A673 (cell line): Measurements from ENCODE around the gene PEX1.
"Not testable (repeated sequence)": the region's sequence is repeated elsewhere in the genome, so short reads cannot be mapped to it uniquely, and the experiment has no call there.

Experiments
- EZH2 ChIP-seq: fragments of 200-600 bp; sonication (generic); IDR thresholded peaks from 2 replicates; pipeline ENCODE4 v1.6.1; 2017; ENCODE audit warnings: borderline replicate concordance, low read depth, mild to moderate bottlenecking, mixed read lengths, antibody characterized with exemption, low read length; ENCODE audit not compliant: poor library complexity, severe bottlenecking
- TF ChIP-seq, protein P1 (sequence below): fragments of 300-800, 200-600 bp; sonication (generic); conservative IDR thresholded peaks from 2 replicates; pipeline ENCODE4 v1.5.1; 2017; ENCODE audit warnings: low read depth, mild to moderate bottlenecking, antibody characterized with exemption, low read length, moderate library complexity, mixed read lengths

DNA sequence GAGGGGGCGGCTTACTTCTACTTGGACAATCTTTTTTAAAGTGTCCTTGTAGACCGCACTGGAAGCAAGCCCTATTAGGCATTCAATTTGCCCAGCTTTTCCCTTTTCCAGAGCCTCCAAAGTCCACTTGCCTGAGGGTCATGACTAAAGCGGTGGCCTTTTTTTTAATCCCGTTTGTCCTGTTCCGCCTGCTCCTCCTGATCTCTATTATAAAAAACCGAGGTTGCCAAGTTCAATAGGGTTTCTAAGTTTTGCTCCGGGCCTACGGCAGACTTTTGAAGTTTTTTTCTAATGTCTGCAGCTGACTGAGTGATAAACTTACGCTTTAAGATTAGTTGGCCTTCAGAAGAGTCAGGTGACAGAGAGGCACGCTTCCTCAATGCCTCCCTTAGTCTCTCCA, 54.3 kb downstream of the PEX1 start:
- not testable (repeated sequence) for TF ChIP-seq EZH2
- TF ChIP-seq, protein P1, sequence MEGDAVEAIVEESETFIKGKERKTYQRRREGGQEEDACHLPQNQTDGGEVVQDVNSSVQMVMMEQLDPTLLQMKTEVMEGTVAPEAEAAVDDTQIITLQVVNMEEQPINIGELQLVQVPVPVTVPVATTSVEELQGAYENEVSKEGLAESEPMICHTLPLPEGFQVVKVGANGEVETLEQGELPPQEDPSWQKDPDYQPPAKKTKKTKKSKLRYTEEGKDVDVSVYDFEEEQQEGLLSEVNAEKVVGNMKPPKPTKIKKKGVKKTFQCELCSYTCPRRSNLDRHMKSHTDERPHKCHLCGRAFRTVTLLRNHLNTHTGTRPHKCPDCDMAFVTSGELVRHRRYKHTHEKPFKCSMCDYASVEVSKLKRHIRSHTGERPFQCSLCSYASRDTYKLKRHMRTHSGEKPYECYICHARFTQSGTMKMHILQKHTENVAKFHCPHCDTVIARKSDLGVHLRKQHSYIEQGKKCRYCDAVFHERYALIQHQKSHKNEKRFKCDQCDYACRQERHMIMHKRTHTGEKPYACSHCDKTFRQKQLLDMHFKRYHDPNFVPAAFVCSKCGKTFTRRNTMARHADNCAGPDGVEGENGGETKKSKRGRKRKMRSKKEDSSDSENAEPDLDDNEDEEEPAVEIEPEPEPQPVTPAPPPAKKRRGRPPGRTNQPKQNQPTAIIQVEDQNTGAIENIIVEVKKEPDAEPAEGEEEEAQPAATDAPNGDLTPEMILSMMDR = not testable (repeated sequence)
